ENCODE results near the gene TAOK1. TPM values are rescaled to one million over a fixed set of nuclear protein-coding genes. Genes with fewer than 3 reads are reported as not detected.

The TAOK1 gene
- total and polyA plus RNA-seq, 9 of the 15 experiments (the other 6 are each of a cell fraction or from before 2014, with no cell fraction given), result 3.2 to 33.1 (median 16.5) TPM

GRCh38 chr17:29347831-29348629 lies 42.1 kb upstream of the TAOK1 start (continued):
- TF ChIP-seq ETS1 (conservative IDR thresholded peaks at IDR 0.05; ENCODE audit: control insufficient read depth, low read depth, low read length), result no peak
- no peak for TF ChIP-seq ETV1 (tag; conservative IDR thresholded peaks at IDR 0.05; ENCODE audit: low read depth)

- Histone ChIP-seq H2AFZ (ENCODE audit: low read depth, low read length) (no peak overlapping the region), H4K20me1 (replicated peaks; ENCODE audit: control insufficient read depth, insufficient read depth, low read length) (no peaks in the 10 kb centered on the region), H3K27me3 (ENCODE audit: control insufficient read depth in 2 of 2, insufficient read depth in 2 of 2, low read length in 2 of 2) (peaks cover 11 to 22% of the 10 kb centered on the region in 2 experiments; a peak in 4 of 5 replicates), H3K4me3 (no peak overlapping the region), H3K79me2 (ENCODE audit: control insufficient read depth, insufficient read depth, low read length) (no peaks in the 10 kb centered on the region), H3K36me3 (ENCODE audit: control insufficient read depth, insufficient read depth, low read length) (no peaks in the 10 kb centered on the region), H3K9me3 (replicated peaks; ENCODE audit: control insufficient read depth, insufficient read depth, low read depth, low read length) (no peaks in the 10 kb centered on the region), H3K9me1 (ENCODE audit: control insufficient read depth, insufficient read depth, low read length) (no peaks in the 10 kb centered on the region), H3K9ac (ENCODE audit: insufficient read depth in 1 of 2, low read depth in 2 of 2, low read length in 2 of 2) (no peak overlapping the region), H3K27ac (ENCODE audit: extremely low read depth, low read depth, low read length) (no peak overlapping the region), H3K4me2 (ENCODE audit: insufficient read depth, low read length) (no peak overlapping the region), H3K4me1 (replicated peaks in 1 of 2; ENCODE audit: control insufficient read depth in 2 of 2, insufficient read depth in 2 of 2, low read length in 2 of 2) (no peaks in the 10 kb centered on the region)
- no TSS peak for BruUV-seq (replicated peaks)
- TF ChIP-seq HMBOX1 (IDR thresholded peaks at IDR 0.05) (no peak), SPI1 (IDR thresholded peaks at IDR 0.05; ENCODE audit: borderline replicate concordance, low read depth, low read length) (peak; percentile 42; the same call in 1 of the 2 replicates), ZNF717 (CRISPR knock-in tag; IDR thresholded peaks at IDR 0.05) (no peak), SMARCA5 (IDR thresholded peaks at IDR 0.05) (peak; percentile 31; the same call in 1 of the 2 replicates)
- in situ Hi-C loops (cut with MboI) (no loop called here), intact Hi-C loops (cut with micrococcal nuclease) (no loop called here)
- ChIA-PET CTCF (ENCODE audit: low intra/inter-chr PET ratio) (no interaction called here), POLR2A (interaction anchor here (1.0 to 1.6 kb wide), 3 partner anchors 10 to 66 kb away, joined by 4 to 5 read pairs (median 5); no protein-coding TSS in a partner anchor)
- WGBS (ENCODE audit: insufficient coverage, low coverage, missing lambda C conversion rate), result 40% methylated on average over 1 of the region's 2 CpGs
- ATAC-seq, result no peak
- no peak for FAIRE-seq
- DNase-seq (ENCODE audit: extremely low read depth in 1 of 4, low spot score in 3 of 4), result no peak
These were observed 40.8 kb upstream of the TAOK1 start for GRCh38 chr17:29349409-29349808.

Measured in K562 (cell line).